AG10803 (cell line): ENCODE data around the gene KRT80.

Experiments
- DNase-seq: peaks from one replicate; pipeline ENCODE4 v3.0.0; 2010; ENCODE audit warnings: low read depth
- H3K4me3 ChIP-seq: 2 replicates; pipeline ENCODE4 v1.5.1; 2011; ENCODE audit warnings: mild to moderate bottlenecking, low read length, control low read depth
- TF ChIP-seq, protein P1 (sequence below): conservative IDR thresholded peaks from 2 replicates; pipeline ENCODE4 v1.5.1; 2011; ENCODE audit warnings: mild to moderate bottlenecking, low read length, control low read depth, inconsistent platforms

The KRT80 gene

DNA sequence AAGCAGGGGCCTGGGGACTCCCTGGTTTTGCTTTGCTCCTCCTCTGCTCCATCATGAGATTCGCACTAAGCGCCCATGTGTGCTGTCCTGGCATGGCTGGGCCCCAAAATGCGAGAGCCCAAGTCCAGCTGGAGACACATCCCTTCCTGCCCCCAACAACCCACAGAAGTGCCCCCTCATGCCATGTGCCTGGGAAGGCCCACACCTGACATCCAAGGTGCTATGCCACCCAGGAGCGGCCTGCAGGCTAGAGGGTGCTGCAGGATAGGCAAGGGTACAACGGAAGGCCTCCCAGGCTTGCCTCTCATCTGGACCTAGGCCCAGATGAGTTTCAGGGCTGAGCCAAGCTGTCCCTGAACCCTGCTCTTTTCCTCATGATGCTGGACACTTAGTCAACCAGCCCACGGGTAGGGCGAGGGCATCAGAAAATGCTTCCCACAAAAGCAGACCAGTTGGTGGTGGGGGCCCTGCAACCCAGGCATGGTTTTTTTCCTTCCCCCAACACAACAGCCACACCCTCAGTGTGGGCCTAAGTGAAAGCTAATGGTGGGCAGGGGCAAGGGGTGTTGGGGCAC, 13.2 kb upstream of the KRT80 start:
- DNase-seq: no peak

DNA sequence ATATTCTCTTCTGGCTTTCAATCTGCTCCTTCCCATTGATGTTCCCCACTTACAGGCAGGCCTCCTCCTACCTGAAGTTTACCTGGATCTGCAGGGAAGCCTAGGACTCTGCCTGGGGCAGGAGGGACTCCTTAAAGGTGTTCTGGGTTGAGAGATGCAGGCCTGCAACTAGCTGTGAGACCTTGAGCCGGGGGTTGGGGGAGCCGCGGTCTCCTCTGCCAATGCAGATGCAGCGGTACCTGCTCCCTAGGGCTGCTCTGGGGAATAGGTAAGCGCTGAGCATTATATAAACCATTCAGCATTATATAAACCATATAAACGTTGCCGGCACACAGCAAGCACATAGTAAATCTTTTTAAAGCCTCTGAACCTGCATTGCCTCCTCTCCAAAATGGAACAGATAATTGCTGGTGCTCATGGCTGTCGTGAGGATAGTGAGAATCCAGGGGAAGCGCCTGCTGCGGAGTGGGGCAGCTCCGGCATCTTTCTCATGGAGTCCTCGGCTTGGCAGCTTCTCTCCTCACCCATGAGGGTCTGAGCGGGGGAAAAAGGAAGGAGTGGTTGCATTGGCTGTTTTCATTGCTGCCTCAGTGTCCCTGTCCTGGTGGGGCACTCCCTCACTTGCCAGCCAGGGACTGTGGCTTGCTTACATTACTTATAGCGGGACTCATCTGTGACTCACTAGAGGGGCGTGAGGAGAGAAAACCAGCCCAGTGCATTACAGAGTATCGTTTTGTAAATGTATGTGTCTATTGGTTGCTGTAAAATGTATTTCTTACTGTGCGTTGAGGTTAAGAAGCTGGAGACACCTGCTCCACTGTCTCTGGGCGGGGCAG, 12.5 kb upstream of the KRT80 start:
- DNase-seq: no peak
- TF ChIP-seq, protein P1, sequence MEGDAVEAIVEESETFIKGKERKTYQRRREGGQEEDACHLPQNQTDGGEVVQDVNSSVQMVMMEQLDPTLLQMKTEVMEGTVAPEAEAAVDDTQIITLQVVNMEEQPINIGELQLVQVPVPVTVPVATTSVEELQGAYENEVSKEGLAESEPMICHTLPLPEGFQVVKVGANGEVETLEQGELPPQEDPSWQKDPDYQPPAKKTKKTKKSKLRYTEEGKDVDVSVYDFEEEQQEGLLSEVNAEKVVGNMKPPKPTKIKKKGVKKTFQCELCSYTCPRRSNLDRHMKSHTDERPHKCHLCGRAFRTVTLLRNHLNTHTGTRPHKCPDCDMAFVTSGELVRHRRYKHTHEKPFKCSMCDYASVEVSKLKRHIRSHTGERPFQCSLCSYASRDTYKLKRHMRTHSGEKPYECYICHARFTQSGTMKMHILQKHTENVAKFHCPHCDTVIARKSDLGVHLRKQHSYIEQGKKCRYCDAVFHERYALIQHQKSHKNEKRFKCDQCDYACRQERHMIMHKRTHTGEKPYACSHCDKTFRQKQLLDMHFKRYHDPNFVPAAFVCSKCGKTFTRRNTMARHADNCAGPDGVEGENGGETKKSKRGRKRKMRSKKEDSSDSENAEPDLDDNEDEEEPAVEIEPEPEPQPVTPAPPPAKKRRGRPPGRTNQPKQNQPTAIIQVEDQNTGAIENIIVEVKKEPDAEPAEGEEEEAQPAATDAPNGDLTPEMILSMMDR: no peak
- H3K4me3 ChIP-seq: no peak overlapping the region

More for the DNA sequence above, 13.2 kb upstream of the KRT80 start:
- TF ChIP-seq, protein P1: no peak
- no peak overlapping the region for H3K4me3 ChIP-seq

DNA sequence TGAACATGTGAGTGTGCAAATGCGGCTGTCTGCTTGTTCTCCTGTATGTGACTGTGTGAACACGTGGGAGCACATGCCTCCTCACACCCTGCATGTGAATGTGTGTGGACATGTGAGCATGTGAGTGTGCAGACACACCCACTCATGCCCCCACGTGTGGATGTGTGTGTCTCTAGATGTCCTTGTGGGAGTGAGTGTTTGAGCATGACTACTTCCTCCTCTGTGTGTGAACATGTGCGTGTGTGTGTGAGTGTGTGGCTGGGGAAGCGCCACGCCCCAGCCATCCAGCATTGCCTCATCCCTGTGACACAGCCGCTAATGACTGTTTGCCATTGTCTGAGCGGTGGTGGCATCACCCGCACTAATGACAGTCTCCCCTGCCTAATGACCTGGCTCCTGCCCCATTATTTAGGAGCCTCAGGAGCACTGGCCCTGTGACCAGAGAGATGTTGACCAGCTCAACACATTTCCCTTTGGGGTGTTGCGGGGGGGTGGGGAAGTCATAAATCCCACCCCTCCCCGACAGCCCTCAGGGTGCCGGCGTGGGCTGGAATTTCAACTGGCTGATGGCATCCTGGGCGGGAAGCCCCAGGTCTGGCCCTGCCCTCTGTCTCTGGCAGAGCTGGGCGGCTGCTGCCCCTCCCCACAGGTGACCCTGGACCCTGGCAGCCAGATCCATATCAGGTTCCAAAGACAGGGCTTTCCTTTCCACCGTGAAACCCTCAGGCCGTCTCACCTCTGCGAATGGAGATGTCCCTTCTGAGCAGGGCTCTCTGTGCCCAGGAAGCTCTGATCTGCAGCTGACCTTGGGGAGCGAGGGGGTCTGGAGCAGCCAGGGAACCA, 11.5 kb upstream of the KRT80 start:
- peak; percentile 95 for DNase-seq

DNA sequence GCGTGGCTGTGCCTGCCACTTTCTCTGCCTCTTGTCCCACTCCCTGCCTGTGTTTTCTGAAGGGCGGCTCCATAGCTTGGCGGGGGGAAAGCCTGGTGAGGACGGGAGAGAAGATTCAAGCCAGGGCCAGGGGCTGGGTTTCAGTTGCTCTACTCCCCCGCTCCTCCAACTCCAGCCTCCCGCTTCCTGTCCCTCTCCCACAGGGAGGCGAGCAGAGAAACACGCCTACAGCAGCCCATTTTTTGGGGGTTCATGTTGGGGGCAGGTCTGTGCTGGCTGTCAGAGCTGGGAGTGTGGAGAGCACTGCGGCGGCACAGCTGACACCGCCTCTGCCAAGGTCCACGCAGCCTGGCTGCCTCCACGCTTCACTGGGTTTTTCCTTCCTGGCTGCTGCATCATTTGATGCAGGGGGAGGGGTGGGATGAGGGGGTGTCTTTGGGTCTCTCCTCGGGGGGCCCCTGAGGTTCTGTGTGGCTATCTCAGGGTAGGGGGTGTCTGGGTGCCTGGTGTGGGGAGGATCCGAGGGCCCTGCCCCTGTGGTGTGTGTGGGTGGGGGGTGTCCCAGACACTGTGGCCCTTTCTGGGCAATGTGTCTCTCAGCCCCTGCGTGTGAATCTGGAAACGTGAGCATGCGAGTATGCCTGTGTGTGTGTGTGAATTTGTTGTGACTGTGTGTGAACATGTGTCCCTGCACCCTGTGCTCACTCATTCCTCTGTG, 10.7 kb upstream of the KRT80 start:
- no peak overlapping the region; the same call in 1 of the 2 replicates for H3K4me3 ChIP-seq
- TF ChIP-seq, protein P1: no peak
- no peak for DNase-seq

More for the DNA sequence above, 11.5 kb upstream of the KRT80 start:
- TF ChIP-seq, protein P1: no peak
- no peak overlapping the region for H3K4me3 ChIP-seq

DNA sequence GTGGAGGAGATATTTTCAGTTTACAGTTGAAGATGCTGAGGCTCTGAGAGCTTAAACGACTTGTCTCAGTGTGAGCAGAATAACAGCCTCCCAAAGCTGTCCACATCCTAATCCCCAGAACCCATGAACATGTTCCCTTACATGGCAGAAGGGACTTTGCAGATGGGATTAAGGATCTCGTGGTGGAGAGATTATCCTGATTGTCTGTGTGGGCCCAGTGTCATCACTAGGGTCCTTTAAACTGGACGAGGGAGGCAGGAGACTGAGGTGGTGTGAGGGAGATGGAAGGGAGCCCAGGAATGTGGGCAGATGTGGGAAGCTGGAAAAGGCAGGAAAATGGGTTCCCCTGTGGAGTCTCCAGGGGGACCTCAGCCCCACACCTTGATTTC, 9.6 kb upstream of the KRT80 start:
- TF ChIP-seq, protein P1: no peak
- H3K4me3 ChIP-seq: no peak overlapping the region
- no peak for DNase-seq

DNA sequence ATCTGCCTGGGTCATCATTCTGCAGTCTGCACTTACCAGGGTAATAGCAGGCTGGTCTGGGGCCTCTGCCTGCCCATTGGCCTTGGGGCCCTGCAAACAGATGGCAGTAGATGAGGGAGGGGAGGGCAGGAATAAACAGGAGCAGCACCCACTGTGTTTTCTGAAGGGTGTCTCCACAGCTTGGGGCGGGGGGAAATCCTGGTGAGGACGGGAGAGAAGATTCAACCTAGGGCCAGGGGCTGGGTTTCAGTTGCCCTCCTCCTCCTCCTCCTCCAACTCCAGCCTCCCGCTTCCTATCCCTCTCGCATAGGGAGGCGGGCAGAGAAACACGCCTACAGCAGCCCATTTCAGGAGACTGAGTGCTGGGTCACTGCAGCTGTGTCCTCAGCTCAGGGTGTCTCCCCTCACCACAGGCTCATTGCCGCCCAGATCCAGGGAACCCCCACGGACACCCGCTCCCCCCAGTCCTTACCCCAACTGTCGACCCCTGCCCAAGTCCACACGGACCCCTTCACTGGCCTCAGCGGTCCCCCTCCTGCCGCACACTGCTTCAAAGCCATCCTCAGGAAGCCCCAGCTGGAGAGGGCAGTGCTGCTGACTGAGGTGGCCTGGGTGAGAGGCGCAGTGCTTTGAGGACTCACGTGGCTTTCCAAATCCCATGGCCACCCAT, 9.1 kb upstream of the KRT80 start:
- no peak for DNase-seq
- TF ChIP-seq, protein P1: no peak
- no peak overlapping the region for H3K4me3 ChIP-seq
